OCI-LY7 (cell line): ENCODE results near the gene HPSE2.

ENCODE experiments used
- EZH2phosphoT487 ChIP-seq: fragments of 200-600 bp; sonication (generic); IDR thresholded peaks from 2 replicates; pipeline ENCODE4 v1.6.1; 2018; ENCODE audit warnings: low read depth, borderline replicate concordance, mild to moderate bottlenecking, mixed run types, antibody characterized with exemption, low read length, moderate library complexity, mixed read lengths
- TF ChIP-seq, protein P1 (sequence below): fragments of 200-600 bp; sonication (generic); conservative IDR thresholded peaks from 2 replicates; pipeline ENCODE4 v1.5.1; 2014; ENCODE audit warnings: mild to moderate bottlenecking, antibody characterized with exemption, low read length, moderate library complexity, mixed read lengths

DNA sequence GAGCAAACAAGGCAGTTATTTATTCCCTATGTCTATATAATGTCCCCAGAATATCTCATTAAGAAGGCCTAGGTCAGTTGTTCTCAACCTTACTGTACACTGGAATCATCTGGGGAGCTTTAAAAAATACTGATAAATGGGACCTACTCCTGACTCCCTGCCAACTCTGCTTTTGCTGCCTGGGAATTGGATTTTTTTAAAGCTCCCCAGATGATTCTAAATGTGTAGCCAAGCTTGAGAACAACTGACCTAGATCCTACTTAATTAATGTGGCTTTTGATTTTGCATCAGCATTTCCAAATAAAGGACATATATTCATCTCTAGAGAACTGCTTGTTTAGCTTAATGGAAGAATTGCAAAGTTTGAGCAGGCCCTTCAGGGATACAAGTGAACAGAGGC, 697.2 kb downstream of the HPSE2 start:
- TF ChIP-seq, protein P1, sequence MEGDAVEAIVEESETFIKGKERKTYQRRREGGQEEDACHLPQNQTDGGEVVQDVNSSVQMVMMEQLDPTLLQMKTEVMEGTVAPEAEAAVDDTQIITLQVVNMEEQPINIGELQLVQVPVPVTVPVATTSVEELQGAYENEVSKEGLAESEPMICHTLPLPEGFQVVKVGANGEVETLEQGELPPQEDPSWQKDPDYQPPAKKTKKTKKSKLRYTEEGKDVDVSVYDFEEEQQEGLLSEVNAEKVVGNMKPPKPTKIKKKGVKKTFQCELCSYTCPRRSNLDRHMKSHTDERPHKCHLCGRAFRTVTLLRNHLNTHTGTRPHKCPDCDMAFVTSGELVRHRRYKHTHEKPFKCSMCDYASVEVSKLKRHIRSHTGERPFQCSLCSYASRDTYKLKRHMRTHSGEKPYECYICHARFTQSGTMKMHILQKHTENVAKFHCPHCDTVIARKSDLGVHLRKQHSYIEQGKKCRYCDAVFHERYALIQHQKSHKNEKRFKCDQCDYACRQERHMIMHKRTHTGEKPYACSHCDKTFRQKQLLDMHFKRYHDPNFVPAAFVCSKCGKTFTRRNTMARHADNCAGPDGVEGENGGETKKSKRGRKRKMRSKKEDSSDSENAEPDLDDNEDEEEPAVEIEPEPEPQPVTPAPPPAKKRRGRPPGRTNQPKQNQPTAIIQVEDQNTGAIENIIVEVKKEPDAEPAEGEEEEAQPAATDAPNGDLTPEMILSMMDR, result no peak
- TF ChIP-seq EZH2phosphoT487, result no peak
